Mesenchymal stem cell (in vitro differentiated cells and primary cell): ENCODE measurements around the gene ELN.
A peak's percentile ranks its signal among the peaks of the same experiment; 100 is the strongest.

Experiments
- DNase-seq: peaks from one replicate; pipeline ENCODE4 v3.0.0-alpha.2; 2013
- H2AFZ ChIP-seq: one replicate; pipeline ENCODE4 v1.6.1; 2013; ENCODE audit warnings: low read depth, mild to moderate bottlenecking, control low read depth, inconsistent platforms, low read length, moderate library complexity
- H2AK5ac ChIP-seq: 2 replicates; pipeline ENCODE4 v1.6.1; 2013; ENCODE audit warnings: low read length, moderate library complexity, mild to moderate bottlenecking, inconsistent platforms; ENCODE audit not compliant: severe bottlenecking
- H2BK120ac ChIP-seq: one replicate; pipeline ENCODE4 v1.6.1; 2013; ENCODE audit warnings: low read depth, mild to moderate bottlenecking, inconsistent platforms, low read length, moderate library complexity
- H2BK12ac ChIP-seq, 2 experiments: one replicate each; pipeline ENCODE4 v1.6.1; 2013; ENCODE audit warnings: inconsistent platforms in 2 of 2, low read length in 2 of 2, mild to moderate bottlenecking in 2 of 2, moderate library complexity in 2 of 2, control low read depth in 1 of 2
- H2BK15ac ChIP-seq: one replicate; pipeline ENCODE4 v1.6.1; 2013; ENCODE audit warnings: mild to moderate bottlenecking, low read depth, inconsistent platforms; ENCODE audit not compliant: poor library complexity, severe bottlenecking
- H2BK5ac ChIP-seq: 2 replicates; pipeline ENCODE4 v1.6.1; 2013; ENCODE audit warnings: low read depth, mild to moderate bottlenecking, low read length, control low read depth, inconsistent platforms; ENCODE audit not compliant: poor library complexity, severe bottlenecking
- H3K14ac ChIP-seq, 2 experiments: one replicate each; pipeline ENCODE4 v1.6.1; 2013; ENCODE audit warnings: inconsistent platforms in 2 of 2, low read length in 2 of 2, control low read depth in 1 of 2, mild to moderate bottlenecking in 1 of 2, moderate library complexity in 1 of 2
- H3K18ac ChIP-seq, 2 experiments: one replicate each; pipeline ENCODE4 v1.6.1; 2013; ENCODE audit warnings: inconsistent platforms in 2 of 2, low read length in 2 of 2, control low read depth in 1 of 2, low read depth in 1 of 2, mild to moderate bottlenecking in 1 of 2
- H3K23ac ChIP-seq, 2 experiments: one replicate each; pipeline ENCODE4 v1.6.1; 2013; ENCODE audit warnings: inconsistent platforms in 2 of 2, low read length in 2 of 2, mild to moderate bottlenecking in 2 of 2, moderate library complexity in 2 of 2, control low read depth in 1 of 2
- H3K27ac ChIP-seq: 2 replicates; pipeline ENCODE4 v1.5.1; 2013; ENCODE audit warnings: mild to moderate bottlenecking, moderate library complexity, low read length, control low read depth, inconsistent platforms; ENCODE audit not compliant: poor library complexity, severe bottlenecking
- H3K27me3 ChIP-seq, 2 experiments: 2 replicates each; pipeline versions ENCODE4 v1.6.1 to v1.7.0; 2013; ENCODE audit warnings: low read length in 2 of 2, mild to moderate bottlenecking in 2 of 2, moderate library complexity in 2 of 2, control low read depth in 1 of 2, inconsistent platforms in 1 of 2; ENCODE audit not compliant: control insufficient read depth in 1 of 2, insufficient read depth in 1 of 2
- H3K36me3 ChIP-seq, 2 experiments: 2 replicates each; pipeline versions ENCODE4 v1.6.1 to v1.7.0; 2013; ENCODE audit warnings: low read length in 2 of 2, control low read depth in 1 of 2, inconsistent platforms in 1 of 2, low read depth in 1 of 2, mild to moderate bottlenecking in 1 of 2; ENCODE audit not compliant: insufficient read depth in 2 of 2, control insufficient read depth in 1 of 2
- H3K4ac ChIP-seq, 2 experiments: one replicate each; pipeline ENCODE4 v1.6.1; 2013; ENCODE audit warnings: inconsistent platforms in 2 of 2, low read length in 2 of 2, mild to moderate bottlenecking in 2 of 2, moderate library complexity in 2 of 2, control low read depth in 1 of 2, low read depth in 1 of 2
- H3K4me1 ChIP-seq: 2 replicates; pipeline ENCODE4 v1.6.1; 2013; ENCODE audit warnings: low read depth, low read length, control low read depth; ENCODE audit not compliant: control insufficient read depth, insufficient read depth
- H3K4me2 ChIP-seq: 2 replicates; pipeline ENCODE4 v1.6.1; 2013; ENCODE audit warnings: low read length, mild to moderate bottlenecking, inconsistent platforms; ENCODE audit not compliant: poor library complexity, severe bottlenecking
- H3K4me3 ChIP-seq, 2 experiments: 2 replicates each; pipeline versions ENCODE4 v1.5.1 to v1.7.0; 2013; ENCODE audit warnings: low read length in 2 of 2, mild to moderate bottlenecking in 2 of 2, control low read depth in 1 of 2, low read depth in 1 of 2; ENCODE audit not compliant: insufficient read depth in 1 of 2
- H3K79me1 ChIP-seq: replicated peaks from 2 replicates; pipeline ENCODE4 v1.6.1; 2013; ENCODE audit warnings: mild to moderate bottlenecking, control low read depth, low read length, inconsistent platforms; ENCODE audit not compliant: poor library complexity, severe bottlenecking
- H3K9ac ChIP-seq: 2 replicates; pipeline ENCODE4 v1.7.0; 2013; ENCODE audit warnings: mild to moderate bottlenecking, low read length, moderate library complexity
- H3K9me3 ChIP-seq: 2 replicates; pipeline ENCODE4 v1.7.0; 2013; ENCODE audit warnings: mild to moderate bottlenecking, low read length; ENCODE audit not compliant: control insufficient read depth
- H4K8ac ChIP-seq: one replicate; pipeline ENCODE4 v1.6.1; 2013; ENCODE audit warnings: inconsistent platforms, mild to moderate bottlenecking, low read length, moderate library complexity
- H4K91ac ChIP-seq: one replicate; pipeline ENCODE4 v1.6.1; 2013; ENCODE audit warnings: mild to moderate bottlenecking, low read length, inconsistent platforms
- WGBS: methylation state at CpG from one replicate; pipeline ENCODE4 v1.1.7; 2013; ENCODE audit warnings: mixed read lengths; 5-methylcytosine and 5-hydroxymethylcytosine counted together

Gene ELN

GRCh38 chr7:74103219-74103772 is 75.3 kb downstream of the ELN start:
- no peak overlapping the region for H3K4ac ChIP-seq
- WGBS, result over 99% methylated on average over 6 of the region's 6 CpGs

GRCh38 chr7:74104702-74105101 is 76.7 kb downstream of the ELN start:
- Histone ChIP-seq H4K91ac (no peak overlapping the region), H3K9ac (no peak overlapping the region), H2BK15ac (no peak overlapping the region), H3K79me1 (peaks cover 12% of the 10 kb centered on the region), H3K4me2 (no peak overlapping the region), H2BK5ac (no peak overlapping the region), H3K23ac (no peak overlapping the region), H3K18ac (no peak overlapping the region), H3K27ac (peak overlapping the region; percentile 75), H3K14ac (no peak overlapping the region), H2BK120ac (no peak overlapping the region), H3K27me3 (no peaks in the 10 kb centered on the region), H3K9me3 (no peaks in the 10 kb centered on the region), H3K4ac (no peak overlapping the region), H2AK5ac (no peak overlapping the region), H3K36me3 (peaks cover 52 to 82% of the 10 kb centered on the region in 2 experiments), H2AFZ (no peak overlapping the region), H4K8ac (no peak overlapping the region), H2BK12ac (no peak overlapping the region), H3K4me1 (peaks cover 26% of the 10 kb centered on the region), H3K4me3 (no peak overlapping the region)
- DNase-seq, result no peak
- 87% methylated on average over 8 of the region's 8 CpGs for WGBS

More at GRCh38 chr7:74103219-74103772, 75.3 kb downstream of the ELN start:
- H2AFZ ChIP-seq, result no peak overlapping the region
- H3K4me3 ChIP-seq, result no peak overlapping the region
- no peak overlapping the region for H2BK15ac ChIP-seq
- no peak overlapping the region for H3K14ac ChIP-seq
- H3K79me1 ChIP-seq, result peaks cover 14% of the 10 kb centered on the region
- no peak overlapping the region for H3K9ac ChIP-seq
- no peaks in the 10 kb centered on the region for H3K27me3 ChIP-seq
- no peak overlapping the region for H3K27ac ChIP-seq
- no peak overlapping the region for H2BK120ac ChIP-seq
- H3K23ac ChIP-seq, result no peak overlapping the region
- no peak for DNase-seq
- H3K4me1 ChIP-seq, result peaks cover 31% of the 10 kb centered on the region
- no peak overlapping the region for H2BK12ac ChIP-seq
- H3K4me2 ChIP-seq, result no peak overlapping the region
- no peak overlapping the region for H4K91ac ChIP-seq
- no peaks in the 10 kb centered on the region for H3K9me3 ChIP-seq
- no peak overlapping the region for H3K18ac ChIP-seq
- no peak overlapping the region for H2AK5ac ChIP-seq
- H4K8ac ChIP-seq, result no peak overlapping the region
- H2BK5ac ChIP-seq, result no peak overlapping the region
- H3K36me3 ChIP-seq, result peaks cover 47 to 81% of the 10 kb centered on the region in 2 experiments

- Histone ChIP-seq H3K4me1 (peaks cover 22% of the 10 kb centered on the region), H3K27ac (no peak overlapping the region), H3K23ac (no peak overlapping the region), H2BK5ac (no peak overlapping the region), H2BK15ac (no peak overlapping the region), H2BK12ac (no peak overlapping the region), H3K4ac (no peak overlapping the region), H3K4me2 (no peak overlapping the region), H3K9ac (no peak overlapping the region), H3K18ac (no peak overlapping the region), H2BK120ac (no peak overlapping the region), H2AK5ac (peak overlapping the region; percentile 24), H2AFZ (no peak overlapping the region), H3K4me3 (no peak overlapping the region), H3K79me1 (peaks cover 13% of the 10 kb centered on the region), H3K9me3 (no peaks in the 10 kb centered on the region), H4K91ac (no peak overlapping the region), H3K36me3 (peaks cover 55 to 87% of the 10 kb centered on the region in 2 experiments), H3K27me3 (no peaks in the 10 kb centered on the region), H4K8ac (no peak overlapping the region), H3K14ac (no peak overlapping the region)
- DNase-seq, result no peak
- 90% methylated on average over 11 of the region's 11 CpGs for WGBS
Observed at GRCh38 chr7:74105992-74106391, 78.0 kb downstream of the ELN start.

GRCh38 chr7:74106846-74107245 is 78.9 kb downstream of the ELN start:
- Histone ChIP-seq H3K4me3 (no peak overlapping the region), H2AFZ (no peak overlapping the region), H3K14ac (no peak overlapping the region), H2BK12ac (no peak overlapping the region), H3K27me3 (no peaks in the 10 kb centered on the region), H2BK5ac (no peak overlapping the region), H3K18ac (no peak overlapping the region), H3K79me1 (peaks cover 17% of the 10 kb centered on the region), H4K91ac (no peak overlapping the region), H3K27ac (no peak overlapping the region), H3K4me1 (peaks cover 15% of the 10 kb centered on the region), H4K8ac (no peak overlapping the region), H3K9me3 (no peaks in the 10 kb centered on the region), H2BK120ac (no peak overlapping the region), H3K4me2 (no peak overlapping the region), H2BK15ac (no peak overlapping the region), H3K9ac (no peak overlapping the region), H3K4ac (no peak overlapping the region), H3K23ac (no peak overlapping the region), H2AK5ac (no peak overlapping the region), H3K36me3 (peaks cover 63 to 93% of the 10 kb centered on the region in 2 experiments)
- WGBS, result 97% methylated on average over 18 of the region's 18 CpGs
- DNase-seq, result no peak
